Umbilical cord (tissue), 2 donors: Measurements from ENCODE around the gene KSR1. TPM values are rescaled to one million over a fixed set of nuclear protein-coding genes. Genes with fewer than 3 reads are reported as not detected.

ENCODE experiments used
- DNase-seq: peaks from one replicate; pipeline ENCODE4 v3.0.0-alpha.2; 2015; ENCODE audit warnings: low spot score
- total RNA-seq: library from RNA; depleted of rRNA; stranded (reverse); fragments of >200 nt; gene quantifications from one replicate; pipeline ENCODE4 v1.2.3, GENCODE V29; 2014; ENCODE audit warnings: low replicate concordance; ENCODE audit not compliant: insufficient read depth

Gene KSR1
- total RNA-seq, 1 donor from 2014 or later = 43.1 TPM

- DNase-seq = no peak
These were observed 58.6 kb downstream of the KSR1 start for GRCh38 chr17:27514595-27515413.

- no peak for DNase-seq
These were observed 61.8 kb downstream of the KSR1 start for GRCh38 chr17:27518048-27518447.

GRCh38 chr17:27518545-27519521 lies 62.6 kb downstream of the KSR1 start:
- DNase-seq = no peak

GRCh38 chr17:27519550-27519949 lies 63.3 kb downstream of the KSR1 start:
- DNase-seq = no peak

GRCh38 chr17:27520491-27521185 lies 64.4 kb downstream of the KSR1 start:
- no peak for DNase-seq

GRCh38 chr17:27521281-27522027 lies 65.2 kb downstream of the KSR1 start:
- DNase-seq = no peak

GRCh38 chr17:27522028-27522635 lies 65.9 kb downstream of the KSR1 start:
- peak; percentile 92 for DNase-seq

GRCh38 chr17:27523712-27524111 lies 67.5 kb downstream of the KSR1 start:
- no peak for DNase-seq

- DNase-seq = no peak
These were observed 68.3 kb downstream of the KSR1 start for GRCh38 chr17:27524594-27524993.

GRCh38 chr17:27525316-27525715 lies 69.1 kb downstream of the KSR1 start:
- DNase-seq = peak; percentile 88

GRCh38 chr17:27525836-27526603 lies 69.8 kb downstream of the KSR1 start:
- DNase-seq = no peak

- DNase-seq = peak; percentile 75
These were observed 70.4 kb downstream of the KSR1 start for GRCh38 chr17:27526604-27527002.

GRCh38 chr17:27529230-27529796 lies 73.1 kb downstream of the KSR1 start:
- DNase-seq = no peak

- DNase-seq = no peak
These were observed 74.6 kb downstream of the KSR1 start for GRCh38 chr17:27530764-27531391.

GRCh38 chr17:27531469-27531961 lies 75.3 kb downstream of the KSR1 start:
- no peak for DNase-seq

- DNase-seq = peak; percentile 89
These were observed 76.3 kb downstream of the KSR1 start for GRCh38 chr17:27532269-27533263.
